Stimulated activated CD8-positive, alpha-beta memory T cell treated with anti-CD3 and anti-CD28 coated beads, Interleukin-12 subunit alpha, Interleukin-12 subunit beta, amount 100 ng/mL, for 24 hours (primary cell): ENCODE measurements around the gene COL25A1.

Experiments
- DNase-seq: peaks from one replicate; pipeline ENCODE4 v3.0.0-alpha.2; 2020; ENCODE audit errors: extremely low read depth

The COL25A1 gene

DNA sequence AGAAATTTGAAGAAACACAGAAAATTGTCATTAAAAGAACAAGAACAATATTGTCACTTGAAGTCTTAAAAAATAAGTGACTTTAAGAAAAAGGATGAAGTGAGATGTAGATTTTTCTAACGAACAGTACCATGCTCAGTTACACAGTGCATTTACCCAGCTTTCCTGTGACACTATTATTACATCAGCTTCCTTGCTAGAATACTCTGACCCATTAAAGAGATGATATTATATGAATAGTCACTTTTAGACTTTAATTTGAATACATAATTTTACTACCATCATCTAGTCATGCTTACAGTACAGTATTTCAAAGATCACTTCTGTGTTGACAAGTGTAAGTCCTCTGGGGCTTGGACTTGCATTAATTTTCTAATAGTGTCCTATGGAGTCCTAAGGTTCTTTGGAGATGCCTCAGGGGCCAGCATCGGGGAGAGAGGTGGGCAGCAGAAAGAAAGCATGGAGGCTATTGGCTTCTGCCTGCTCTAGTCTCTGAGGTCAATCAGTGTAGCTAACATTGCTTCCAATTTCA lies 10.7 kb downstream of the COL25A1 start:
- no peak for DNase-seq

DNA sequence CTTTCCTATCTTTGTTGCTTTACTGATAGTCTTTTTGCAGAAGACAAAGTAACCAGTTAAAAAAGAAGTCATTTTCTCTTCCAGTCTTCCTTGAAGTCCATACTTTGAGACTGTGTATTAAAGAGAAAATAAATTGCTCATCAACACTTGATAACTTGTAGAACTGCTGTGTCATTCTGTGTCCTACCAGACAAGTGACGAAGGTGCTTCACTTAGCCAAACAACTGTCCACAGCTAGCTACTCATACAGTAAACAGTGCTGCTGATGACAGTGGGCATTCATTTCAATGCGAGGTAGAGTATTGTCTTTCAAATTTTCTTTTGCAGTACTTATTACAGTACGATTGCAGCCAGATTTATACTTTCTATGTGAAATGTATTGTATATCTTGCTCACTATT lies 11.5 kb downstream of the COL25A1 start:
- DNase-seq: no peak

DNA sequence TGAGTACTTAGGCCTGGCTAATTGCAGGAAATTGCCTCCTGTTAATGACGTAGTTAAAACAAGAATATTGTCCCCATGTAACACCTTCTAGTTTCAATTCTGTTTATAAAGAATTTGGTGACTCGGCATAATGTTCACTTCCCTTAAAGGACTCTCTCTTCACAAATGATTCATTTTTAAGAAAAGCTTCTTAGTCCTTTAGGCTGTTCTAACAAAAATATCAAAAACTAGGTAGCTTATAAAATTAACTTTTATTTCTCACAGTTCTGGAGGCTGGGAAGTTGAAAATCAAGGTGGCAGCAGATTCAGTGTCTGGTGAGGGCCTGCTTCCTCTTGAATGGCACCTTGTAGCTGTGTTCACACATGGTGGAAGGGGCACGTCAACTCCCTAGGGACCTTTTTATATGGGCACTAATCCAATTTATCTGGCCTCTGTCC lies 23.8 kb downstream of the COL25A1 start:
- no peak for DNase-seq

DNA sequence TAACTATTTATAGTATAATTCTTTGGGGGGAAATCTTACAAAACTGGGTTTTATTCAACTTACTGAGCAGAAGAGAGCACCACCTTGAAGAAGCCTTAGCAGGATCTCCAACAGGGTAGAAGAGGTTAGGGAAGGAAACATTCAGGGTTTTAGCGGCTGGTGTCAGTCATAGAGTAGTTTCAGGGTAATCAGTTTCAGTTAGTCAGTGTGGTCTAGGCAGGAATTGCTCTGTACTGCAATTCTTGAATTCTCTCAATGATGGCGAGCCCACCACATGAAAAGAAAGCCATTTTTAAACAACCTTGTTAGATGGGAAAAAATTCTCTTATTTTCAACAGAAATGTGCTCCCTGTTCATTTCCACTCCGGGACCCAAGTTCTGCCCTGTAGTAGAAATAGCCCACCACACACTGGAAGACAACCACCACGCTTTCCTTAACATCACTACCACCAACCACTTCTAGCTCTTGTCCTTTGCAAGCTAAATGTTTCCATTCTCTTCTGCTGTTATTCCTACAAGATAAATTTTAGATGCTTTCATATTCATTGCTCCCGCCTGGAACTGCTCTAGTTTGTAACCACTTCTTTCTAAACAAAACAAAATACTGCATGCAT lies 25.9 kb downstream of the COL25A1 start:
- DNase-seq: no peak

DNA sequence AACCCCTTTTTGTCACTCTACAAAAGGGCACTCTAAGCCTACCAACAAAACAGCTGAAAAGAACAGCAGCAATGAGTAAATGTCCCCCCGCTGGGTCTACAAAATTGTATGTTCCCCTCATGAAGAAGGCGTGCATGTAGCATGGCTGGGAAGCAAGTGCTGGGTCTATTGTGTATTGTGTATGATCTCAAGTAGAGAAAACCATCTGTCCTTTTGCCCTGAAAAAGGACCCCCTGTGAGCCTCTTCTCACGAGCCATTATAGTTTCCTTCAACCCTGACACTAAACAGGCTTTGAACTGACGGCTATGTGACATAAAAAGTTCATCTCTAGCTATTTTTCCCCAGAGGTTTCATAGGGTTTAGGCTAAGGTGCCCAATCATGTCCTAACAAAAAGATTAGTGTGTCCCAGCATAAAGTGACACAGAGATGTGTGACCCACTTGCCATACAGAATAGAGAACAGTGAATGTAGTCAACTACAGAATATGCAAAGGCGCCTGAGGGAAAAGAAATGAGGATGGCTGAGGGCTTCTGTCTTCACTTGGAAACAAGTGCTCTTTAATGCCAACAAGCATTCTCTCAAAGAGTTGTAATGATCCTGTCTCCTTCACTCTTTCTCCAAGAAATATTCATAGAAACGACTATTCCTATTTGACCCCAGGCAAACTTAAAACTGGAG lies 27.3 kb downstream of the COL25A1 start:
- no peak for DNase-seq

DNA sequence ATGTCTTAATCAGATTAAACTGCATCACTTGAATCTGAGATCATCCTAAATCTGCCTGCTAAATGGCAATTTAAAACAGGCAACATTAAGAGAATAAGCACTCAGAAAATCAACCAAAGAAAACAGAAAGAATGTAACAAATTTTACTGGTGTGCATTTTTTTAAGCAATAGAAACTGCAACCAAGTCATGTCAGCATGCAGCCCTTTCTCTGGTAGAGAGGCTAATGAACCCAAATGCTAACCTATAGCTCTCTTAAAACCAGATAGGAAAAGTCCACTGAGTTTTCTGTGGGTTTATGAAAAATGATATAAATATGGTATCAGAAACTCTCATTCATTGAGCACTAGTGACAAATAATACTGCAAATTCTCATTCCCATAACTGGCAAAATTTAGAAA lies 35.6 kb downstream of the COL25A1 start:
- no peak for DNase-seq

DNA sequence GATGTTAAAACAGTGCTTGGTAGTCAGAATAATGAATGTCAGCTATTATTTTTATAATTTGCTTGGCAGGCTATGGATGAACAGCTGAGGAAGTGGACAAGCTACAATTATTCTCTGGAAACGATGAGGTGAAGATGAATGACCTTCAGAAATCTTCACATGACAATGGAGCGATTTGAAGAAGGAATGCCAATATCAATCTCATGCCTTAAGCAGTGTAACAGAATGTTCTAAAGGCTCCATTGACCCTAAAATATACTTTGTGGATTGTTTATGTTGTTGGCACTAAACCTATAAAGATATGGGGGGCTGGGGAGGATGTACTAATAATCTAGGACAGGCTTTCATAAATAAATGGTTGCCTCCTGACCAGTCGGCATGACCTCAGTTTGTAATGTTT lies 36.2 kb downstream of the COL25A1 start:
- no peak for DNase-seq

DNA sequence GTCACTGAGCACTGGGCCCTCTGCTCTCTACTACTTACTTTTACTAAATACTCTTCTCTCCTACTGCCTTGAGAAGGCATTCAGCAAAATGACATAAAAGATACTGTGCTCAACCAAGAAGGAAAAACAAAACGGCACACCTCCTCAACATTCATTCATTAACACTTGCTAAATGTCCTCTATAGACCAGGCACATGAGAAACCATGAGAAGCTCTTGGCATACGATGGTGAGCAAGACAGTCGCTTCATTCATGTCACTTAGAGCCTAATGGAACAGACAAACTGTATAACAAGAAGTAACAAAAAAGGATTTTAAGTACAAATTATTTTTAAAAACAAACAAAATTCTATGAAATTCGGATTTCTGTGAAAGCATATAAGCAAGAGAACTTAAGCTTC lies 38.7 kb downstream of the COL25A1 start:
- DNase-seq: no peak

DNA sequence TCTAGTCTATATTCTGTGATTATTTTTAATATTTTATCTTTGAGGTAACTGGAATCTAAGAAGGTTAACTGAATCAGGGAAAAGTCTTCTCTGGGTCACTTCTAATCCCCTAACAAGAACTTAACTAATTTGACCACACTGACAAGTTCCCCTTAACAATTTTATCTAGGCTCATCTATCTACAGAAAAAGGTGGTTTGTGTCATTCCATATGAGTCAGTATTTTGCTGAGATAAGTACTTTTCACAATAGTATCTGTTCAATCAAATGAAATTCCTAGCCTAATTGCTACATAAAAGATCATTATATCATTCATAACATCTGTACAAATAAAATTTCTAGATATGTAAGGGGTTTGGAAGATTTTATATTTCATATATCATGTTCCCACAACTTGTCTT lies 45.6 kb downstream of the COL25A1 start:
- no peak for DNase-seq

DNA sequence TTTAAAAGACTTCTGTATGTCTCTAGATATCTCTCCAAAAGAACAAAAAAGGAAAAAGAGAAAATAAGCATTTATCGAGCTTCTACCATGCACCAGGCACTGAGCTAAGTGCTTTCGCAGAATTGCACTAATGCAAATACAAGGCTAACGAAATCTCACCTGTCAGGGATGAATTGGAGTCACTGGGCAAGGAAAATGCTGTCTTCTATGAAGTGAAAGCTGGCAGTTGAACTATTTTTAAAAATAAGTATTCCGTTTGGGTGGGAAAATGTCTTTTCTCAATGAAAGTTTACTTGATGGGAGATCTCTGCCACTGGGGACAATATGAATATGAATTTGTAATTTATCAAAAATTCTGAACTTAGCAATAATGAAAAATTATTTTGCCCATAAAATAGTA lies 47.6 kb downstream of the COL25A1 start:
- no peak for DNase-seq

DNA sequence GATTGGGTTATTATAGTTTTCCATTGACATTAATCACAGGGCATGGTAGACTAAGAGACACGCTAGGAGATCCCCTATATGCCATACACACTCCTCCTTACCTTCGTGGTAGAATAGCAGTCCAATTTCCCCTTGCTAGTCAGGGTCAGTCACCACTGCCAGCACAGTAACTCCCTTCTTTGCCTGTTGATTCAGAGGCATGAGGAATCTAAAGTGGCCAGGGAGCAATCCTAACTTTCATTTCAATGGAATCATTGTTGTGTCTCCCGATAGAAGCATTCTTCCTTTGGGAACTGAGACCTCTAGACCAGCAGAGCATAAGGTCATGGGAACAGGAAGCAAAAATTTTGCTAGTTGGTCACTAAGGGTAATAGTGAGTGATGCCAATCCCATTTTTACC lies 51.1 kb downstream of the COL25A1 start:
- DNase-seq: no peak

DNA sequence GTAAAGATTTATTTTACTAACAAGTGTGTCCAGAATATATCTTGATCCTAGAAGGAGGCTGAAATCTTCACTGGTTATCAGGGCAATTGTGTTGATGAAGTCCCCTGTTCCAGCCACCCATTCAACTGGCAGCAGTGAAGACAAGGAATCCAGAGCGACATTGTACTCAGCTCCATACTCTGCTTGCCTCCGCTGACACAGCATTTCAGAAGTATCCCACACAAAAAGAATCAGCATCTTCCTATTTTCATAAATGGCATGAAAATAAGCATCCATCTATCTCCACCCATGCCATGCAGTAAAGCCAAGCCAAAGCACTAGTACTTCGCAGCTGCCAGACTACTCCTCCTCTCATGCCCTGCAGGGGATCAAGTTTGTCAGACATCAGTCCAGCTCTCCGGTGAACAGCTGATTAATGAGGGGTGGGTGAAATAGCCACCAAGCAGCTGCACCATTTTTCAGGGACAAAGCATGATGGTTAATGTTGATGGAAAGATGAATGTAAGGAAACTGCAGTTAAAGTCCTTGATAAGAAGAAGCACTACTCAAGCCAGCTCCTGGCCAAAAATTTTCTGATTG lies 54.0 kb downstream of the COL25A1 start:
- DNase-seq: no peak

DNA sequence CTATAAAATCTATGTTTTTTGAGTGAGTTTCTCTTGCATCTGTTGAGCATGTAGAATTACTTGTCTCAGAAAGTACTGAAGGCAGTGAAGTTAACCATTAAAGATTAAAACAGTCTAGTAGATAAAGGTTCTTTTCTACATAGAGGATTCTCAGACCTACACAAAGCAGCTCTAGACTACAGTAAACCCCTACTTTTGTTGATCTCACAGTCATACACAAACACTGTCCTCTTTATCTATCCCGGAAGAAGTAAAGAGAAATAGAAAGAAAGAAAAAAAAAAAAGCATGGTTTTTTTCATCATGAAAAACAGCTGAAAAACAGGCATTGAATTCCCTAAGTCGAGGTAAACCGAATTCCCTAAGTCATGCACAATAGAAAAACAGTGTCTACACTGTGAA lies 58.6 kb downstream of the COL25A1 start:
- DNase-seq: no peak

DNA sequence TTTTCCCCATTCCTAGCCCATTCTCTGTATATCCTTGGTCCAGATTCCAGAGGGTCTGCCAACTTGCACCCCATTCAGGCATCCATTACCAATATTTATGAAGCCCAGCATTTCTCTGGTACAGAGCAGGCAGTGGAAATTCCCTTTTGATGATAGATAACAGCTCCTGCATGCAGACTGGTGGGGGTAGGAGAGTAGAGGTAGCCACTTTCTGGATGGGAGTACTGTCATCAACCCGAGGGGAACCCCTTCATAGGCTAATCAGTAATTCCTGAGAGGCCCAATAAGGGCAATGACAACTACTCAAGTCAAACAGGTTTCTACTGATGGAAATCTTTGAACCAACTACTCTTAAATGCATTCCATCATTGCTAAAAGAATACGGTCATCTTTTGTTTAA lies 63.7 kb downstream of the COL25A1 start:
- no peak for DNase-seq

DNA sequence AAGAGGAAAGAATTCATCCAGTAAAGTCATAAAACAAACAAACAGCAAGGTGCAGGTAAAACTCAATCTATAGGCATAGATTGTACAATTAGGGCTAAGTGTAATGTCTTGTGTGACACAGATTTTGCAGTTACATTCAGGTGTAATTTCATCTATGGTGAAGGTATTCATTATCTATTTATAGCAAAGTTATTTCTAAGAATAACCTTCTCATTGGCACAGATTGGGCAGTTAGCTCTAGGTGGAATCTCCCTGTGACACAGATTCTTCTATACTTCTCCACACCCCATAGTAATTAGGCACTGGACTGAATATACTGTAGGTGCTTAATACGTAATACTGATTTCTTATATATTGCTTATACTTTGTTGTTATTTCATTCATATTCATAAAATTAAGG lies 66.8 kb downstream of the COL25A1 start:
- no peak for DNase-seq

DNA sequence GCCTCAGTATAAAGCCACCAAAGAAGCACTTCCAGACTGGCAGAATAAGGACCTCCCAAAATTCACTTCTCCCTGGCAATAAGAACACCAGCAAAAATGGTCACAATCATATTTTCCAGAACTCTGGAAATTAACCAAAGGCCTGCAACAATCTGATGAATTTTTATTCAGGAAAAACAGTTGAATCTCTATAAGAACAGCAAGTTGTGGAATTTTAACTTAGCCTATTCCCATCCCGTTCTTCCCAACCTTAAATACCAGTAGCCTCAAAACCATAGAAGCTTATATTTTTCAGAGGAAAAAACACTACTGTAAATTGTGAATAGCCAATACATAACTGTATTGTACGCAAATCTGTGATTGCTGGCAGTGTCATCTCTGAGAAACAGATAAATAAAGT lies 67.9 kb downstream of the COL25A1 start:
- no peak for DNase-seq

DNA sequence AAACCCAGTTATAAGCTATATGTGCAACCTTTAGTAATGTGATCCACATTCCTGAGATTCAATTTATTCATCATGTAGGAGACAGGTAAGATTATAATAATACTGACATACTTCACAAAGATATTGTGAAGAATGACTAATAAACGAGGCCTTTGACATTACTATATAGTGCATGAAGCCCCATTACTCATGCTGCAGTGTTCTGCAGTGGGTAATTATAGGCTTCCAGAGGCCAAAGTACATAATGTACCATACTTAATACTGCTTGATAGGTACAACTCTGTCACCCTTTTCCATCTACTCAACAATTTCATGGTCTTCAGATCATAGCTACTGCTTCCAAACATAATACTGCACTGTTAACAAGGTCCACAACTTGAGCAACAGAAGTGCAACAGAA lies 68.9 kb downstream of the COL25A1 start:
- DNase-seq: no peak

DNA sequence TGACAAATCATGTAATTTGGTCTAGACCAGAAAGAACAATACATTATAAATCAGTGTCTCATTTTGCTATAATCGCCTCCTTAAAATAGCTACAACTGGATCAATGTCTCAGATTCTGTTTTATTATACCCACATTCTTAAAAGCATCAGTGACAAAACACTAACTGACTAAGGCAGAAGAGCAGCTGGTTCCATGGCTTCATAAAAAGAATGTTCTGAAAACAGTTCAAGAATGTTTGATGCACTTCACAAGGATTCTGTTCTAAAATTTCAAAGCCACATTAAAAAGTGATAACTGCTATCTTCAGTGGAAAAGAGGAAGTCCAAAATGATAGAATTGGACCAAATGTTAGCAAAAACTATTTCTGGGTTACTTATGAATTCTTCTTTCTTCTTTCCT lies 69.8 kb downstream of the COL25A1 start:
- no peak for DNase-seq

DNA sequence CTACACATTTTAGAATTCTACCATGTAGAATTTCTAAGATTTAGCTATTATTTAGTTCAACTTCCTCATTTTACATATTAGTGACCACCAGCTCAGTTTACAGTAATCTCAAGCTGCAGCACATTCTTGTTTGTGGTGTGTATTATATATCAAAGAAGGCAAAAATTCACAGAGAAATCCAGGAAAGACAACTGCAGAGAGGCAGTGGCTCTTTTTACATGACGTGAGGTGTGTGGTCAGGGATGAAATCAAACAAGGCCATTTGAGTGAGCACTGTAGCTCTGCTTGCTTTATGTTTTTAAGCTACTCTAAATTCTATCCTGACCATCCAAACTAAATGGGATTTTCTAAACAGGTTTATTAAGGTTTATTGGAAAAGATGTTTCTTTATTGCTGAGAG lies 71.1 kb downstream of the COL25A1 start:
- DNase-seq: no peak

DNA sequence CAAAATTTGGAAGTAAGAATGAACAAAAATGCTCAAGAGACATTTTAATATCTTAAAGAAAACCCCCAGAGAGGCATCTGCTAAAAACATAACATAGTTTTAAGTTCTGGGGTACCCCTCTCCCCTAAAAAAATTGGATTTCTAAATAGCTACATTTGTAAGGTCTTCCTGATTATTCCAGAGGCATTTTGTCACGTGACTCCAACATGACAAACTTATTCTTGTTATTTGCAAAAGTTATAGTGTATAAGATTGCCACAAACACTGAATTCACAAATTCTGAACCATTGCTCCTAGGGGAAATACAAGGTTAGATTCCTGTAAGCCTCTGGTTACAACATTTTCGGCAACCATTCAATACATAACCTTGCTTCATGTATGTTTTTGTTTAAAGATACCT lies 73.4 kb downstream of the COL25A1 start:
- no peak for DNase-seq

DNA sequence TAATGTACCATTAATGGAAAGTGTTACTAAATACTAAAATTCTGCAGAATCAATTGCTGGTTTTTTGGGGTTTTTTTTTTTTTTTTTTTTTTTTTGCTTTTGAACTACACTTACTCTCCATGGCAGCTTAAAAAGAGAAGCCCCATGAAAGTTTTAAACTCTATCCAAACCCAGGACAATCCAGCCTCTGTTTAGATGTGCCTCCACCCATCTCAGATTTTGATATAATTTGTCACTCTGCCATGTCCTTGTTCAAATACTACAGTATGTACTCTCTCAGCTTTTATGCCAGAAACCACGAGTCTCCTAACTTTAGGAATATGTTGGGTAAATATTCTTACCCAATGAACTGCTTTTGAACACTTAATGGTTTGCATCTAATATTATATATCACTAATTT lies 84.2 kb downstream of the COL25A1 start:
- no peak for DNase-seq

DNA sequence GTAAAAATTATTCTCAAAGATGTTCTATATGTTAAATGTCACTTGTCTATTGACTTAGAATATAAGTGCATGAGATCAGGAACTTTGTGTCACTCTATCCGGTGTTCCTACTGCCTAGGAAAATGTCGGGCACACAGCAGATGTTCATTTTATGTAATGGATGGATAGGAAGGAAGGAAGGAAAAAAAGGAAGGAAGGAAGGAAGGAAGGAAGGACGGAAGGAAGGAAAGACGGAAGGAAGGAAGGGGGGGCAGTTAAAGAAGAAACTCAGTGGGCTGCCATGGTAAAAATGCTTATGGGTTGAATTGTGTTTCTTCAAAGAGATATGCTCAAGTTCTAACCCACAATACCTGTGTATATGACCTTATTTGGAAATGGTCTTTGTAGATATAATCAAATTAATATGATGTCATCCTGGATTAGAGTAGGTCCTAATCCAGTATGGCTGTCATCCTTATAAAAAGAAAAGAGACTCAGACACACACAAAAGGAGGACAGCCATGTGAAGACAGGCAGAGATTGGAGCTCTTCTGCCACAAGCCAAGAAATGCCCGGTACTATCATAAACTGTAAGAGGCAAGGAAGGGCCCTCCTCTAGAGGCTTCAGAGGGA lies 86.3 kb downstream of the COL25A1 start:
- no peak for DNase-seq

DNA sequence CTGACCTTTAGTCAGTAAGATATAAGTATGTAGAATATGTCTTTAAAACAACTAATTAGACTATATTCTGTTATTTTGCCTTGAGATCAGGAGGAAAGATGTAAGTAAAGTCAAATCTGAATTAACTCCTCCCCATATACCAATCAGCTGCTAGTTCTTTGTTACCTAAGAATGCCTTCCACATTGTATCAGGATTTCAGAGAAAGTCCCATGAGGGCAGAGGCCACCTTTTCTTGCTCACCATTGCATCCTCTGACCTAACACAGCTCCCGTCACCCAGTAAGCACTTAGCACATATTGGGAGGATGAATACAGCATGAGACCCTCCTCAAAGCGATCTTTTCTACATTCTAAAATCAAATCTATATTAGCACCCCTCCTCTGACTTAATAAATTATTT lies 87.0 kb downstream of the COL25A1 start:
- no peak for DNase-seq
